ENCODE measurements around the gene SERPINE3. TPM values are rescaled to one million over a fixed set of nuclear protein-coding genes. Genes with fewer than 3 reads are reported as not detected.

SERPINE3 gene
- total RNA-seq, 4 donors from 2014 or later, result not detected

DNA sequence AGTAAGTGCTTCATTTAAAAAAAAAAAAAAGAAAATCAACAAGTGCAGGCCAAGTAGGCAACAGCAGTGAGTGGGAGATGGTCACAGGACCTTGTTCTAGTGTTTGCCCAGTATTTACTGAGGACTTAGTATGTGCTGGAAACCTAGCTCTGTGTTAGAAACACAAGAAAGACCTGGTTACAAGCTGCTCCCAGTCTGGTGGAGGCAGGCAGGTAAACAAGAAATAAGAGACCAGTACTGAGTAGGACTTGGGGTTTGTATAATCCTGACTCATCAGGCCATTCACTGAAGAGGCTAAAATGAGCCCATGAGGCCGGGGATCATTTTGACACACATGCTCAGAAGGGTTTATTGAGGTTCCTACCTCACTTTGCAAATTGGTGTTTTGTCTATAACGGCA is 21.5 kb upstream of the SERPINE3 start:
- H3K27ac ChIP-seq, result no peak overlapping the region
- H3K27me3 ChIP-seq, result no peaks in the 10 kb centered on the region
- 84 to 100% methylated on average over 1 to 2 of the region's 2 CpGs for WGBS, 2 donors (ENCODE audit: low coverage in 1 of 2)
- in situ Hi-C loops (cut with MboI; ENCODE audit: low pct_ligation_motif_present in 1 of 4, low pct_unique_long_range_greater_than_20kb in 1 of 4, low sequenced_read_pairs in 3 of 4) (no loop called here), intact Hi-C loops (cut with DNase I; ENCODE audit: low total_unique reads) (no loop called here)
- no peaks in the 10 kb centered on the region for H3K36me3 ChIP-seq
- H3K4me1 ChIP-seq, result no peaks in the 10 kb centered on the region
- no peak overlapping the region for H3K4me3 ChIP-seq
- TF ChIP-seq, protein P1, sequence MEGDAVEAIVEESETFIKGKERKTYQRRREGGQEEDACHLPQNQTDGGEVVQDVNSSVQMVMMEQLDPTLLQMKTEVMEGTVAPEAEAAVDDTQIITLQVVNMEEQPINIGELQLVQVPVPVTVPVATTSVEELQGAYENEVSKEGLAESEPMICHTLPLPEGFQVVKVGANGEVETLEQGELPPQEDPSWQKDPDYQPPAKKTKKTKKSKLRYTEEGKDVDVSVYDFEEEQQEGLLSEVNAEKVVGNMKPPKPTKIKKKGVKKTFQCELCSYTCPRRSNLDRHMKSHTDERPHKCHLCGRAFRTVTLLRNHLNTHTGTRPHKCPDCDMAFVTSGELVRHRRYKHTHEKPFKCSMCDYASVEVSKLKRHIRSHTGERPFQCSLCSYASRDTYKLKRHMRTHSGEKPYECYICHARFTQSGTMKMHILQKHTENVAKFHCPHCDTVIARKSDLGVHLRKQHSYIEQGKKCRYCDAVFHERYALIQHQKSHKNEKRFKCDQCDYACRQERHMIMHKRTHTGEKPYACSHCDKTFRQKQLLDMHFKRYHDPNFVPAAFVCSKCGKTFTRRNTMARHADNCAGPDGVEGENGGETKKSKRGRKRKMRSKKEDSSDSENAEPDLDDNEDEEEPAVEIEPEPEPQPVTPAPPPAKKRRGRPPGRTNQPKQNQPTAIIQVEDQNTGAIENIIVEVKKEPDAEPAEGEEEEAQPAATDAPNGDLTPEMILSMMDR (IDR thresholded peaks at IDR 0.05), result no peak
- no peak for TF ChIP-seq EP300 (IDR thresholded peaks at IDR 0.05; ENCODE audit: low read depth)
- no peak for TF ChIP-seq POLR2AphosphoS5 (IDR thresholded peaks at IDR 0.05)
- no peak for TF ChIP-seq POLR2A (IDR thresholded peaks at IDR 0.05)
- no peaks in the 10 kb centered on the region for H3K9me3 ChIP-seq
- DNase-seq, result no peak

- Histone ChIP-seq H3K27ac (no peak overlapping the region), H3K4me3 (no peak overlapping the region), H3K36me3 (no peaks in the 10 kb centered on the region), H3K27me3 (no peaks in the 10 kb centered on the region), H3K9me3 (no peaks in the 10 kb centered on the region), H3K4me1 (no peaks in the 10 kb centered on the region)
- DNase-seq, result no peak
- intact Hi-C loops (cut with DNase I; ENCODE audit: low total_unique reads), result no loop called here
- in situ Hi-C loops (cut with MboI; ENCODE audit: low pct_ligation_motif_present in 1 of 4, low pct_unique_long_range_greater_than_20kb in 1 of 4, low sequenced_read_pairs in 3 of 4), result no loop called here
- TF ChIP-seq EP300 (IDR thresholded peaks at IDR 0.05; ENCODE audit: low read depth) (no peak), POLR2A (IDR thresholded peaks at IDR 0.05) (no peak), POLR2AphosphoS5 (IDR thresholded peaks at IDR 0.05) (no peak)
- TF ChIP-seq, protein P1 (IDR thresholded peaks at IDR 0.05), result no peak
- 69% methylated on average over 3 of the region's 3 CpGs; no CpG with 5 or more reads in 1 of the 2 donors for WGBS, 2 donors (ENCODE audit: low coverage in 1 of 2)
Observed at GRCh38 chr13:51318876-51319275, 20.6 kb upstream of the SERPINE3 start.

DNA sequence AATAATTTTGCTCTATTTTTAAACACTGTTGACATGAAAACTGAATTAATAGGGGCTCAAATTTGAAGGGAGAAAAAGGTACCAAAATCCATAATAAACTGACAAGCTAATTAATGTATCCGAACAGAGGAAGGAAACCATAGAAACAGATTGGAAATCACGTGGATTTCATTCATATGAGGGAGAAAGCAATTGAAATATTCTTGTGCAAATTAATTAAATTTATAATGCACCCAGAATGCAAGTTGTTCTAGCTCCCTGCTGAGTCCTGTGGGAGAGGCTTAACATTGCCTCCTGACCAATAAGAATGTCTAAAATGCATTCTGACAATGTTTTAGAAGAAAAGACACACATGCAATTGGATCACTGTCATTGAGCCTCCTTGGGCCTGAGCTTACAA is 17.7 kb upstream of the SERPINE3 start:
- Histone ChIP-seq H3K36me3 (no peaks in the 10 kb centered on the region), H3K27ac (no peak overlapping the region), H3K4me3 (no peak overlapping the region), H3K27me3 (no peaks in the 10 kb centered on the region), H3K4me1 (no peaks in the 10 kb centered on the region), H3K9me3 (no peaks in the 10 kb centered on the region)
- intact Hi-C loops (cut with DNase I; ENCODE audit: low total_unique reads) (no loop called here), in situ Hi-C loops (cut with MboI; ENCODE audit: low pct_ligation_motif_present in 1 of 4, low pct_unique_long_range_greater_than_20kb in 1 of 4, low sequenced_read_pairs in 3 of 4) (no loop called here)
- no peak for DNase-seq
- 75 to 77% methylated on average over 2 of the region's 2 CpGs for WGBS, 2 donors (ENCODE audit: low coverage in 1 of 2)
- TF ChIP-seq POLR2A (IDR thresholded peaks at IDR 0.05), result no peak
- no peak for TF ChIP-seq POLR2AphosphoS5 (IDR thresholded peaks at IDR 0.05)
- TF ChIP-seq, protein P1 (IDR thresholded peaks at IDR 0.05), result no peak

DNA sequence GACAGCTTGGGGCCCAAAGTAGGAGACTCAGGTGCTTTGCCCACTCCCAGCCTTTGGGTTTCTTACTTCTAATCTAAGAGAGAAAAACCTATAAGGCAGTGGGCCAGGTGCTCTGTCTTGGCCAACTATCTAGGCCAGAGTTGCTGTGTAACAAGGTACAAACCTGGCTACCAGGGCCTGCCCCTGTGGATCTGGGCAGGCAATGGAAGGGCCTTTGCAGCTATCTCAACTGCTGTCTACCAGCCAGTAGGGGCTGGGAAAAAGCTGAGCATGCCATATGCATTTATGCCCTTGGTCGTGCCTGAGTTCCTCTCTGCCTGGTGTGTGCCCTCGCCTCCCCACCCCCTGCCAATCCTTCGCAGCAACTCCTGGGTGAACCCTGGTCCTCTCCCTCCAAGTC is 16.7 kb upstream of the SERPINE3 start:
- in situ Hi-C loops (cut with MboI; ENCODE audit: low pct_ligation_motif_present in 1 of 4, low pct_unique_long_range_greater_than_20kb in 1 of 4, low sequenced_read_pairs in 3 of 4), result no loop called here
- DNase-seq, result no peak
- no peaks in the 10 kb centered on the region for H3K27me3 ChIP-seq
- WGBS, 2 donors (ENCODE audit: low coverage in 1 of 2), result 97% methylated on average over 3 of the region's 3 CpGs; no CpG with 5 or more reads in 1 of the 2 donors
- H3K4me1 ChIP-seq, result no peaks in the 10 kb centered on the region
- no peaks in the 10 kb centered on the region for H3K36me3 ChIP-seq
- H3K4me3 ChIP-seq, result no peak overlapping the region
- no peak overlapping the region for H3K27ac ChIP-seq
- no peaks in the 10 kb centered on the region for H3K9me3 ChIP-seq
- intact Hi-C loops (cut with DNase I; ENCODE audit: low total_unique reads), result no loop called here
- TF ChIP-seq, protein P1 (IDR thresholded peaks at IDR 0.05), result no peak
- no peak for TF ChIP-seq POLR2AphosphoS5 (IDR thresholded peaks at IDR 0.05)
- TF ChIP-seq EP300 (IDR thresholded peaks at IDR 0.05; ENCODE audit: low read depth), result no peak
- no peak for TF ChIP-seq POLR2A (IDR thresholded peaks at IDR 0.05)

All from transverse colon (tissue), 4 donors.